HCT116 (cell line): ENCODE measurements around the gene SULT1C4. TPM values are rescaled to one million over a fixed set of nuclear protein-coding genes. Genes with fewer than 3 reads are reported as not detected.

Experiments used
- ATAC-seq: fragments of 200-7000 bp; cut with Tn5 transposase; 2 replicates; pipeline ENCODE4 v1.9.1; 2020; ENCODE audit warnings: mild to moderate bottlenecking, moderate library complexity
- BruUV-seq: library from RNA; stranded (reverse); fragments of 400-500 nt; replicated peaks from 2 replicates; lab custom pipeline; 2021; lab: Mats Ljungman, UMichigan
- CTCF ChIA-PET: fragments of 300-600 bp; sonication (Branson Sonifier 250); formaldehyde crosslinking; loops from one replicate; lab custom pipeline; 2021; ENCODE audit warnings: antibody characterized with exemption; lab: Charles Lee
- POLR2A ChIA-PET: fragments of 300-600, 350-600 bp; sonication (Branson Sonifier 250); formaldehyde crosslinking; loops from one replicate; lab custom pipeline; 2021; ENCODE audit warnings: antibody characterized with exemption; lab: Charles Lee
- RAD21 ChIA-PET, 2 experiments: fragments of 300-600 bp; sonication (Branson Sonifier 250); formaldehyde crosslinking; loops; one replicate each; lab custom pipeline; 2023; ENCODE audit warnings: low total read pairs in 2 of 2; ENCODE audit not compliant: uncharacterized antibody in 2 of 2, unreplicated experiment in 2 of 2, low non-redundant PET in 1 of 2; lab: Charles Lee
- DNase-seq: peaks from one replicate; pipeline ENCODE4 v3.0.0-alpha.2; 2010; ENCODE audit warnings: low read depth, low spot score
- H2AFZ ChIP-seq: fragments of 200-600 bp; shearing (Covaris generic), sonication (generic); 2 replicates; pipeline ENCODE4 v1.6.1; 2017; ENCODE audit warnings: low read depth, mixed run types, mixed read lengths, antibody characterized with exemption, low read length; ENCODE audit not compliant: poor library complexity, severe bottlenecking
- H3K27ac ChIP-seq: 2 replicates; pipeline ENCODE4 v1.5.1; 2012; ENCODE audit warnings: low read depth, low read length
- H3K27me3 ChIP-seq: fragments of 200-600 bp; sonication (generic); 2 replicates; pipeline ENCODE4 v1.6.1; 2016; ENCODE audit warnings: mixed run types, low read length, mixed read lengths; ENCODE audit not compliant: insufficient read depth
- H3K36me3 ChIP-seq, 2 experiments: fragments of 200-500 bp in 1 of 2; fragments of 200-600 bp in 1 of 2; sonication (Bioruptor generic) in 1 of 2; sonication (generic) in 1 of 2; 2 replicates each; pipeline versions ENCODE4 v1.5.1 to v1.6.1; 2014 to 2016; ENCODE audit warnings: low read length in 2 of 2, inconsistent platforms in 1 of 2, mixed read lengths in 1 of 2, mixed run types in 1 of 2; ENCODE audit not compliant: insufficient read depth in 2 of 2, control insufficient read depth in 1 of 2
- H3K4me1 ChIP-seq, 2 experiments: fragments of 200-600 bp in 1 of 2; sonication (generic) in 1 of 2; 2 replicates each; pipeline versions ENCODE4 v1.5.1 to v1.6.1; 2012 to 2017; ENCODE audit warnings: low read length in 2 of 2, inconsistent platforms in 1 of 2, mild to moderate bottlenecking in 1 of 2, mixed read lengths in 1 of 2, mixed run types in 1 of 2, moderate library complexity in 1 of 2; ENCODE audit not compliant: insufficient read depth in 2 of 2, control insufficient read depth in 1 of 2
- H3K4me2 ChIP-seq: fragments of 200-600 bp; sonication (generic); 2 replicates; pipeline ENCODE4 v1.6.1; 2017; ENCODE audit warnings: mixed run types, low read length, mixed read lengths
- H3K4me3 ChIP-seq, 2 experiments: fragments of 200-600 bp in 1 of 2; sonication (generic) in 1 of 2; replicated peaks in 1 of 2; 2 replicates each; pipeline ENCODE4 v1.5.1; 2011 to 2016; ENCODE audit warnings: low read length in 2 of 2, control low read depth in 1 of 2, low read depth in 1 of 2, mild to moderate bottlenecking in 1 of 2, mixed read lengths in 1 of 2, mixed run types in 1 of 2
- H3K79me2 ChIP-seq: fragments of 200-600 bp; sonication (generic); 2 replicates; pipeline ENCODE4 v1.6.1; 2017; ENCODE audit warnings: mild to moderate bottlenecking, mixed run types, low read length, moderate library complexity, mixed read lengths; ENCODE audit not compliant: insufficient read depth
- H3K9ac ChIP-seq: fragments of 200-600 bp; sonication (generic); 2 replicates; pipeline ENCODE4 v1.6.1; 2016; ENCODE audit warnings: low read length, mixed read lengths
- H3K9me2 ChIP-seq: fragments of 200-600 bp; sonication (generic), shearing (Covaris generic); 2 replicates; pipeline ENCODE4 v1.6.1; 2017; ENCODE audit warnings: mixed run types, mild to moderate bottlenecking, moderate library complexity; ENCODE audit not compliant: insufficient read depth
- H3K9me3 ChIP-seq, 2 experiments: fragments of 200-500 bp in 1 of 2; fragments of 200-600 bp in 1 of 2; sonication (Bioruptor generic) in 1 of 2; sonication (generic) in 1 of 2; 2 replicates each; pipeline ENCODE4 v1.6.1; 2014 to 2017; ENCODE audit warnings: low read length in 2 of 2, mixed read lengths in 2 of 2, inconsistent platforms in 1 of 2, low read depth in 1 of 2, mild to moderate bottlenecking in 1 of 2, mixed run types in 1 of 2, moderate library complexity in 1 of 2; ENCODE audit not compliant: control insufficient read depth in 1 of 2, insufficient read depth in 1 of 2
- H4K20me1 ChIP-seq: fragments of 200-600 bp; sonication (generic), shearing (Covaris generic); 2 replicates; pipeline ENCODE4 v1.6.1; 2017; ENCODE audit warnings: mixed run types, mild to moderate bottlenecking, moderate library complexity; ENCODE audit not compliant: insufficient read depth
- CBX3 ChIP-seq: IDR thresholded peaks from 2 replicates; pipeline ENCODE4 v1.6.1; 2012; ENCODE audit warnings: low read depth
- CEBPB ChIP-seq: IDR thresholded peaks from 2 replicates; pipeline ENCODE4 v1.6.1; 2012; ENCODE audit warnings: low read depth
- EGR1 ChIP-seq: IDR thresholded peaks from 2 replicates; pipeline ENCODE4 v1.6.1; 2012; ENCODE audit warnings: low read depth
- ELF1 ChIP-seq: IDR thresholded peaks from 2 replicates; pipeline ENCODE4 v1.6.1; 2012; ENCODE audit warnings: low read depth, borderline replicate concordance
- EZH2 ChIP-seq: fragments of 200-600 bp; sonication (generic); IDR thresholded peaks from 2 replicates; pipeline ENCODE4 v1.6.1; 2017; ENCODE audit warnings: antibody characterized with exemption, mixed run types
- EZH2phosphoT487 ChIP-seq: fragments of 200-600 bp; IDR thresholded peaks from 2 replicates; pipeline ENCODE4 v1.6.1; 2018; ENCODE audit warnings: antibody characterized with exemption, borderline replicate concordance
- FOSL1 ChIP-seq: IDR thresholded peaks from 2 replicates; pipeline ENCODE4 v1.6.1; 2012; ENCODE audit warnings: low read depth
- JUND ChIP-seq: IDR thresholded peaks from 2 replicates; pipeline ENCODE4 v1.6.1; 2012
- POLR2A ChIP-seq: IDR thresholded peaks from 2 replicates; pipeline ENCODE4 v1.7.0; 2011; ENCODE audit warnings: borderline replicate concordance; ENCODE audit not compliant: insufficient read depth, insufficient read length; ENCODE audit errors: extremely low read depth
- RAD21 ChIP-seq: IDR thresholded peaks from 2 replicates; pipeline ENCODE4 v1.6.1; 2012; ENCODE audit warnings: low read depth, mild to moderate bottlenecking
- SP1 ChIP-seq: IDR thresholded peaks from 2 replicates; pipeline ENCODE4 v1.6.1; 2012; ENCODE audit warnings: low read depth
- SRF ChIP-seq: IDR thresholded peaks from 2 replicates; pipeline ENCODE4 v1.6.1; 2012; ENCODE audit warnings: low read depth
- TCF7L2 ChIP-seq: IDR thresholded peaks from 2 replicates; pipeline ENCODE4 v1.7.0; 2011; ENCODE audit warnings: borderline replicate concordance, inconsistent platforms; ENCODE audit not compliant: insufficient read depth, insufficient read length; ENCODE audit errors: extremely low read depth
- intact Hi-C: fragments of 100-400 bp; cut with micrococcal nuclease; formaldehyde crosslinking; loops from 2 replicates; pipeline ENCODE4 v1.10.0; 2022
- total RNA-seq: library from RNA; stranded (reverse); gene quantifications from one replicate; pipeline ENCODE4 v1.2.1, GENCODE V29; 2021; ENCODE audit not compliant: unreplicated experiment
- TF ChIP-seq, protein P1 (sequence below), 3 experiments: fragments of 200-600 bp in 1 of 3; sonication (generic) in 1 of 3; IDR thresholded peaks in 2 of 3; conservative IDR thresholded peaks in 1 of 3; 2 replicates each; pipeline ENCODE4 v1.5.1; 2012 to 2017; ENCODE audit warnings: low read depth in 2 of 3, low read length in 2 of 3, antibody characterized with exemption in 1 of 3, borderline replicate concordance in 1 of 3, control low read depth in 1 of 3, mild to moderate bottlenecking in 1 of 3, mixed read lengths in 1 of 3, mixed run types in 1 of 3, moderate library complexity in 1 of 3; ENCODE audit not compliant: insufficient read depth in 1 of 3
- TF ChIP-seq, protein P2 (sequence below): IDR thresholded peaks from 2 replicates; pipeline ENCODE4 v1.6.1; 2012

The SULT1C4 gene
- total RNA-seq, 1 experiment from 2014 or later = not detected

GRCh38 chr2:108360776-108361468, 16.8 kb upstream of the SULT1C4 start:
- Histone ChIP-seq H3K4me3 (no peak overlapping the region), H3K36me3 (no peaks in the 10 kb centered on the region), H3K79me2 (no peaks in the 10 kb centered on the region), H4K20me1 (no peaks in the 10 kb centered on the region), H2AFZ (no peak overlapping the region), H3K27me3 (no peaks in the 10 kb centered on the region), H3K4me2 (no peak overlapping the region), H3K9me2 (no peaks in the 10 kb centered on the region), H3K9ac (no peak overlapping the region), H3K4me1 (peaks cover 0 to 18% of the 10 kb centered on the region in 2 experiments; a peak in 2 of 4 replicates), H3K9me3 (no peaks in the 10 kb centered on the region), H3K27ac (no peak overlapping the region)
- DNase-seq (no peak), ATAC-seq (no peak)
- no peak for TF ChIP-seq CEBPB
- TF ChIP-seq EZH2 = no peak
- TF ChIP-seq POLR2A = no peak
- TF ChIP-seq TCF7L2 = no peak
- no peak for TF ChIP-seq EZH2phosphoT487
- no peak for TF ChIP-seq EGR1
- TF ChIP-seq, protein P1, sequence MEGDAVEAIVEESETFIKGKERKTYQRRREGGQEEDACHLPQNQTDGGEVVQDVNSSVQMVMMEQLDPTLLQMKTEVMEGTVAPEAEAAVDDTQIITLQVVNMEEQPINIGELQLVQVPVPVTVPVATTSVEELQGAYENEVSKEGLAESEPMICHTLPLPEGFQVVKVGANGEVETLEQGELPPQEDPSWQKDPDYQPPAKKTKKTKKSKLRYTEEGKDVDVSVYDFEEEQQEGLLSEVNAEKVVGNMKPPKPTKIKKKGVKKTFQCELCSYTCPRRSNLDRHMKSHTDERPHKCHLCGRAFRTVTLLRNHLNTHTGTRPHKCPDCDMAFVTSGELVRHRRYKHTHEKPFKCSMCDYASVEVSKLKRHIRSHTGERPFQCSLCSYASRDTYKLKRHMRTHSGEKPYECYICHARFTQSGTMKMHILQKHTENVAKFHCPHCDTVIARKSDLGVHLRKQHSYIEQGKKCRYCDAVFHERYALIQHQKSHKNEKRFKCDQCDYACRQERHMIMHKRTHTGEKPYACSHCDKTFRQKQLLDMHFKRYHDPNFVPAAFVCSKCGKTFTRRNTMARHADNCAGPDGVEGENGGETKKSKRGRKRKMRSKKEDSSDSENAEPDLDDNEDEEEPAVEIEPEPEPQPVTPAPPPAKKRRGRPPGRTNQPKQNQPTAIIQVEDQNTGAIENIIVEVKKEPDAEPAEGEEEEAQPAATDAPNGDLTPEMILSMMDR (IDR thresholded peaks at IDR 0.05 in 2 of 3, conservative IDR thresholded peaks at IDR 0.05 in 1 of 3; ENCODE audit: borderline replicate concordance in 1 of 3, insufficient read depth in 1 of 3, low read depth in 2 of 3, low read length in 2 of 3) = no peak
- TF ChIP-seq CBX3 = no peak
- TF ChIP-seq FOSL1 = no peak
- no peak for TF ChIP-seq SRF
- no peak for TF ChIP-seq ELF1
- no peak for TF ChIP-seq SP1
- no peak for TF ChIP-seq JUND
- TF ChIP-seq RAD21 = no peak
- TF ChIP-seq, protein P2, sequence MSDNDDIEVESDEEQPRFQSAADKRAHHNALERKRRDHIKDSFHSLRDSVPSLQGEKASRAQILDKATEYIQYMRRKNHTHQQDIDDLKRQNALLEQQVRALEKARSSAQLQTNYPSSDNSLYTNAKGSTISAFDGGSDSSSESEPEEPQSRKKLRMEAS = no peak
- POLR2A ChIA-PET = no interaction called here
- RAD21 ChIA-PET = no interaction called here
- intact Hi-C loops = no loop called here
- no TSS peak for BruUV-seq
- CTCF ChIA-PET = interaction anchor here (0.6 kb wide), 1 partner anchor 51 kb away, joined by 3 read pairs; no protein-coding TSS in a partner anchor
